NCI-H187 treated with DMSO at 0.1 percent for 48 hours (cell line): ENCODE measurements around the gene CRNKL1.

Source experiments
- DNase-seq: peaks from one replicate; lab custom pipeline; 2025; lab: John Stamatoyannopoulos, UW

CRNKL1 gene

GRCh38 chr20:20060234-20060998 is 8.2 kb upstream of the CRNKL1 start:
- DNase-seq, result no peak

GRCh38 chr20:20051767-20052073 is 546 bp downstream of the CRNKL1 start:
- no peak for DNase-seq

GRCh38 chr20:20039752-20040387 is 12.4 kb downstream of the CRNKL1 start:
- no peak for DNase-seq

- DNase-seq, result no peak
Observed at GRCh38 chr20:20038586-20038985, 13.7 kb downstream of the CRNKL1 start.

- DNase-seq, result no peak
Observed at GRCh38 chr20:20037960-20038359, 14.3 kb downstream of the CRNKL1 start.

- no peak for DNase-seq
Observed at GRCh38 chr20:20036756-20037155, 15.5 kb downstream of the CRNKL1 start.

GRCh38 chr20:20034486-20034885 is 17.8 kb downstream of the CRNKL1 start:
- DNase-seq, result no peak

DNA sequence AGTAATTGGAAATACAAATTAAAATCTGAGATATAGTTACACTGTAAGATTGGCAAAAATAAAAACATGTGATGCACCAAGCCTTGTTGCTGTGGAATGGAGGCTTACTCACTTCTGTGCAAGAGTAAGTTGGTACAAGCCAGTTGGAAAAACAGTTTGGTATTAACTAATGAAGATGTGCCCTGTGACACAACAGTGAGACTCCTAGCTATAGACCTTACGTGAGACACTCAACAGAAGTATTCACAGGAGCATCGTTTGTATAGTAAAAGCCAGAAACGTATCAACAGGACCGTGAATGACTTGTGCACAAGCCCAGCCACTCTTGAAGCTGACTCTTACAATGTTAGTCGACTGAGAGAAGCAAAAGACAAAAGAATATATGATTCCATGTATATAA is 20.5 kb downstream of the CRNKL1 start:
- no peak for DNase-seq

GRCh38 chr20:20027284-20027683 is 25.0 kb downstream of the CRNKL1 start:
- DNase-seq, result no peak

DNA sequence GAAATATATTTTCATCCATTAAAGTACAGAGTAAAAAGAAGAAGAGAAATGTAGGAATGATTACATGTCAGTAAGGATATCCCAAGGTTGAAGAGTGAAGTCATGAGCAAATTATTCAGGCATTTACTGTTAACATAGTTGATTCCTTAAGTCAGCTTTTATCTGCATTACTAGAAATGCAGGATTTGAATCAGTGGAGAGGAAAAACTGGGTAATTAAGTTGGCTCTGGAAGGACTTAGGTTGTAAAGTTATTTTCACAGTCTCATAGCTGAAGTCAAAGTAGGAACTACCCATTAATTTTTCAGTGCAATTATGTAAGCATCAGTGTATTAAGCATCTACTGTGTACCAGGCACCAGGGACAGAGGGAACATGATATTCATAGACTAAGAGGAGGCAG is 27.3 kb downstream of the CRNKL1 start:
- no peak for DNase-seq

- no peak for DNase-seq
Observed at GRCh38 chr20:20023395-20023794, 28.9 kb downstream of the CRNKL1 start.

DNA sequence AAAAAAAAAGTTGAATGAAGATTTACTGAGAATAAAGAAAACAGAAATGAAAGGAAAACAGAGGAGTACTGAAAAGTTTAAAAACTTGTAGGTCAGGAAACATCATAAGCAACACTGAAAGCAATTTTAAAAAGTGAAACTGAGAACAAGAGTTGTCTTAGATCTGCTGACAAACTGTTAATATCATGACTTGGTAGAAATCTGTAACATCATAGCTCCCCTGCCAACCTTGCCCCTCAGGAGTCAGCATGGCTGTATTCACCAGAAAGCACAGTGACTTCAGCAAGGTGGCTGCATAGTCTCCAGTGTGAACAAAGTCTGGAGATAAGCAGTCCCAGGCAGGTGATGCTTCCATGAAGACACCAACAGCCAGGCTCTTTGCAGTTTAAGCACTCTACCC is 29.8 kb downstream of the CRNKL1 start:
- no peak for DNase-seq

- no peak for DNase-seq
Observed at GRCh38 chr20:20021835-20022234, 30.4 kb downstream of the CRNKL1 start.

DNA sequence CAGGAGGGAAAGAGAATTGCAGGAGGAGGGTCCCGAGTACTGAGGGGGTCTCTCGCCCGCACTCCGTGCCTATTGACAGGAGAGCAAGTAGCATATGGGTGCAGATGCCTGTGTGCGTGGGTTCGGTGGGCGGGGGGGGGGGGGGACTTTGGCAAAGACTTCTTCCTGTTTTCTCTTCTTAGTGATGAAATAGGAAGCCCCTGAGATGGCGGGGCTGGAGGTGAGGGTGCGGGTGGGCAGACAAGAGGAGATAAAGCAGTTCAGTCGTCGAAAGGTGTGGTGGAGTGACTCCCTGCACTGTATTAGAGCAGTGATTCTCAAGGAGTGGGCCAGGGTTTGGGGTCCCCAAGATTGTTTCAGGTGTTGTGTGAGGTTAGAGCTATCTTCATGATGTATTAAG is 31.4 kb downstream of the CRNKL1 start:
- no peak for DNase-seq

GRCh38 chr20:20019123-20019522 is 33.1 kb downstream of the CRNKL1 start:
- DNase-seq, result no peak

- no peak for DNase-seq
Observed at GRCh38 chr20:20018366-20018765, 33.9 kb downstream of the CRNKL1 start.

- DNase-seq, result no peak
Observed at GRCh38 chr20:20017844-20018185, 34.5 kb downstream of the CRNKL1 start.

DNA sequence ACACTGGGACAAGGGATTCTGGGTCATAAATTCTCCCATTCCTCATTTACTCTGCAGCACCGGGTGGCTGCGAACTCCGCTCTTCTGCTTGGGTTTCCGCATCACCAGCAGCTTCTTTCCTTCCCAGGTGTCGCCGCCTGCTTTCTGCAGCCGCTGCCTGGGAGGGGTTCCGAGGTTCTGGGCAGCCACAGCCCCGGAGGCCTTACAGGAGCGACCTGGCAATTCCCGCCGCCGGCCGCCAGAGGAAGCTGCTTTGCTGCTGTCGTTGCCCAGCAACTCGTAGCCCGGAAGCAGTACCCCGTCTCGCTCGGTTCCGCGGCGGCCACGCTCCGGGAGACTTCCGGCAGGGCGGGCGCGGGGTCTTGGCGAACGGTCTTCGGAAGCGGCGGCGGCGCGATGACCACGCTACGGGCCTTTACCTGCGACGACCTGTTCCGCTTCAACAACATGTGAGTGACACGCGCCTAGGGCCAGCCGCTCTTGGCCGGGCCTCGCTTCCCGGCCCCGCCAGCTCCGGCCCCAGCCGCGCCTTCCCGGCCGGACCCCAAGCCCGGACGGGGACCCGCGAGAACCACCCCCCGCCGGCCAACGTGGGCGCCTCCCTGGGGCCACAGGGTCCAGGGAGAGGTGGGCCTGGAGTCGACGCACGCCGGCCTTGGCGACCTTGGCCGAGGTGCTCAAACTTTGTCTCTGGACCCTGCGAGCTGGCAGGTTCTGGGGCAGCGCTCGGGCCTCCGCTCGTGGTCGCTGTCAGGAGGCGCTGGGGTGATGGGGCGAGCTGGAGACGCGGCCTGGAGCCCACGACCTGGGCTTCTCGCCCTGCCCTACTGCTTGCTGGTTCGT is 35.0 kb downstream of the CRNKL1 start, which contains the start of gene NAA20:
NAA20 (plus strand) TSS at position 362 of the 843 bp plus-strand sequence; CDS start at position 397, 35 bp downstream.
- no peak for DNase-seq

GRCh38 chr20:20014659-20015058 is 37.6 kb downstream of the CRNKL1 start:
- DNase-seq, result no peak

DNA sequence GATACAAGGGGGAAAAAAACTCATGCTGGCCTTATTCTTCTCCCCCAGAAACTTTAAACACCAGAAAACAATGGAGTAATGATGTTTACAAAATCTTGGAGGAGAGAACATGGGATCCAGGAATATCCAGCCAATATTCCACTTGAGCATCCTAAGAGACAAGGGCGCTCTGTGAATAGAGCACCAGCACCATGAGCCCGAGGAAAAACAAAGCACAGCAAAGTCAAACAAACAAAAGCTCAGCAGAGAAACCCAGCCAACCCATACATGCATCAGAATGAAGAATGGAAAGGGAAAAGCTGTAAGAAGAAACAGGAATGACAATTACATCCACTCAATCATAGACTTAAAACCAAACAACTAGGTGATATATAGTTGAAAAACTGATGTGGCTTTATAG is 39.7 kb downstream of the CRNKL1 start:
- DNase-seq, result no peak

GRCh38 chr20:20010639-20011500 is 41.4 kb downstream of the CRNKL1 start:
- no peak for DNase-seq

DNA sequence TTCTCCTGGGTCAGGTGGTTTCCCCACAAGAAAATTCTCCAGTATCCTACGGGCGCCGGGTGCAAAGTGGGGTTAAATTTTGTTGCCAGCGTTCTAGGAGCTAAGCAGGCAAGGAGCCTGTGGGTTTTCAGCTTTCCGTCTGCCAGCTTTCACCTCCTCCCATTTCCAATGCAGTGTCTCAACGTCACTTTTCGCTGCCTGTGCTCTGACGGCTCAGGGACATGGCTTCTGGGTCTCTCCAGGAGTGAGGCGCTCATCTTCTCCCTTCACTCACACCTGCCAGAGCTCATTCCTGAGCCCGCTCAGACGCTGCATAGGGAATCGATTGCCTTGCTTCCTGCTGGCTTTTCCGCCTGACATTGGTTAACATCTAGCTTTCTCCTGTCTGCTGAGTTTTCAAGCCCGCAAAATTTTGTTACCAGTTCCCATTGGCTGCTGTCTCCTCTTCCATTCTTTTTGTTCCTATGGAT is 42.4 kb downstream of the CRNKL1 start:
- no peak for DNase-seq
